PFSK-1 (cell line): ENCODE data around the gene EPHA1.

Source experiments
- FOXP2 ChIP-seq: optimal IDR thresholded peaks from 2 replicates; pipeline ENCODE3; 2011; ENCODE audit warnings: borderline replicate concordance, control low read depth, inconsistent platforms; ENCODE audit not compliant: insufficient read depth; ENCODE audit errors: extremely low read length, extremely low read depth
- POLR2AphosphoS5 ChIP-seq: IDR thresholded peaks from 2 replicates; pipeline ENCODE4 v1.6.1; 2012; ENCODE audit warnings: low read depth, mild to moderate bottlenecking, control low read depth, low read length, moderate library complexity
- SIN3A ChIP-seq: IDR thresholded peaks from 2 replicates; pipeline ENCODE4 v1.6.1; 2012; ENCODE audit warnings: mild to moderate bottlenecking, low read length, moderate library complexity, borderline replicate concordance; ENCODE audit not compliant: insufficient read depth
- TAF1 ChIP-seq: IDR thresholded peaks from 2 replicates; pipeline ENCODE4 v1.6.1; 2012; ENCODE audit warnings: low read length, control low read depth, borderline replicate concordance; ENCODE audit not compliant: insufficient read depth
- TF ChIP-seq, protein P1 (sequence below), 2 experiments: IDR thresholded peaks; 2 replicates each; pipeline versions ENCODE4 v1.6.1 to v1.8.0; 2011 to 2012; ENCODE audit warnings: low read depth in 2 of 2, low read length in 2 of 2, control low read depth in 1 of 2, inconsistent platforms in 1 of 2, mild to moderate bottlenecking in 1 of 2, moderate library complexity in 1 of 2; ENCODE audit not compliant: insufficient read depth in 1 of 2

The EPHA1 gene

DNA sequence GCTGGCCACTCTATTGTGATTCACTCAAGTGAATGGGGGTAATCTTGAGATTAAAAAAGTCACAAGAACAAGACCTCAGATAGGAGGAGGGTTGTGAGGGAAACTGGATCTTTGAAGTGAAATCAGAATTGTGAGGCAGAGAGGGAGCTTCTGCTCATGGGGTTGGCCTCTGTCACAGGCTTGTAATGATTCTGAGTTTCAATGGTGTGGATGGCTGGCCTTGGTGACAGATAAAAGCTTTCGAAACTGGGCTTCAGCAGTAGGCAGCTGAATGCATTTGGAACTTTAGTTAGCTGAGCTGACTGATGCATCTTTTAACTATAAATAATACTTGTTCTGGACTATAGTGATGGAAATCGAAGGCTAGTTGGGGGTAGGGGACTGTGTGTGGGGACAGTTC, 46.8 kb upstream of the EPHA1 start:
- TF ChIP-seq, protein P1, sequence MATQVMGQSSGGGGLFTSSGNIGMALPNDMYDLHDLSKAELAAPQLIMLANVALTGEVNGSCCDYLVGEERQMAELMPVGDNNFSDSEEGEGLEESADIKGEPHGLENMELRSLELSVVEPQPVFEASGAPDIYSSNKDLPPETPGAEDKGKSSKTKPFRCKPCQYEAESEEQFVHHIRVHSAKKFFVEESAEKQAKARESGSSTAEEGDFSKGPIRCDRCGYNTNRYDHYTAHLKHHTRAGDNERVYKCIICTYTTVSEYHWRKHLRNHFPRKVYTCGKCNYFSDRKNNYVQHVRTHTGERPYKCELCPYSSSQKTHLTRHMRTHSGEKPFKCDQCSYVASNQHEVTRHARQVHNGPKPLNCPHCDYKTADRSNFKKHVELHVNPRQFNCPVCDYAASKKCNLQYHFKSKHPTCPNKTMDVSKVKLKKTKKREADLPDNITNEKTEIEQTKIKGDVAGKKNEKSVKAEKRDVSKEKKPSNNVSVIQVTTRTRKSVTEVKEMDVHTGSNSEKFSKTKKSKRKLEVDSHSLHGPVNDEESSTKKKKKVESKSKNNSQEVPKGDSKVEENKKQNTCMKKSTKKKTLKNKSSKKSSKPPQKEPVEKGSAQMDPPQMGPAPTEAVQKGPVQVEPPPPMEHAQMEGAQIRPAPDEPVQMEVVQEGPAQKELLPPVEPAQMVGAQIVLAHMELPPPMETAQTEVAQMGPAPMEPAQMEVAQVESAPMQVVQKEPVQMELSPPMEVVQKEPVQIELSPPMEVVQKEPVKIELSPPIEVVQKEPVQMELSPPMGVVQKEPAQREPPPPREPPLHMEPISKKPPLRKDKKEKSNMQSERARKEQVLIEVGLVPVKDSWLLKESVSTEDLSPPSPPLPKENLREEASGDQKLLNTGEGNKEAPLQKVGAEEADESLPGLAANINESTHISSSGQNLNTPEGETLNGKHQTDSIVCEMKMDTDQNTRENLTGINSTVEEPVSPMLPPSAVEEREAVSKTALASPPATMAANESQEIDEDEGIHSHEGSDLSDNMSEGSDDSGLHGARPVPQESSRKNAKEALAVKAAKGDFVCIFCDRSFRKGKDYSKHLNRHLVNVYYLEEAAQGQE (IDR thresholded peaks at IDR 0.05; ENCODE audit: insufficient read depth in 1 of 2, low read depth in 2 of 2, low read length in 2 of 2): no peak
- TF ChIP-seq TAF1 (no peak), FOXP2 (no peak), POLR2AphosphoS5 (no peak), SIN3A (no peak)

DNA sequence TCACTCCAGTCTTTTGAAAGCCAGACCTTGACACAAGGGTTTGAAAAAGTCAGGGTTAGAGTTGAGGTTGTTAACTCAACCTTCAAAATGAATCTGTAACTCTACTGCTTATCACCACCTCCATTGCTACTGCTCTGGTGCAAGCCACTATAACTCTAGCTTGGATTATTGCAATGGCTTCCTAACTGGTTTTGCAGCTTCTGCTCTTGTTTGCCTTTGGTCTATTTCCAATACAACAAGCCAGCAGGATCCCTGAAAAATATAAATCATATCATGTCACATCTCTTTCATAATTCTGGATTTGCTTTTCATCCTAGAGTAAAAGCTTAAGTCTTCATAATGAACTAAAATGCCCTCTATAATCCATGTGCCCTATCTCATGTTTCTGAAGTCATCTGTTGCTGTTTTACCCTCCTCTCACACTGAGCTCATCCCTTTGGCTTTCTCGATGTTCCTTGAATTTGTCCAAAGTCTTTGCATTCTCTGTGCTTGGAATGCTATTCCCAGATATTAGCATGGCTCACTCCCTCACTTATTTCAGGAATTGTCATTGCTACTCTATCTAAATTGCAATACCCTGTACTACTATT, 45.5 kb upstream of the EPHA1 start:
- TF ChIP-seq POLR2AphosphoS5 (no peak), FOXP2 (no peak)
- TF ChIP-seq, protein P1 (IDR thresholded peaks at IDR 0.05; ENCODE audit: insufficient read depth in 1 of 2, low read depth in 2 of 2, low read length in 2 of 2): no peak

DNA sequence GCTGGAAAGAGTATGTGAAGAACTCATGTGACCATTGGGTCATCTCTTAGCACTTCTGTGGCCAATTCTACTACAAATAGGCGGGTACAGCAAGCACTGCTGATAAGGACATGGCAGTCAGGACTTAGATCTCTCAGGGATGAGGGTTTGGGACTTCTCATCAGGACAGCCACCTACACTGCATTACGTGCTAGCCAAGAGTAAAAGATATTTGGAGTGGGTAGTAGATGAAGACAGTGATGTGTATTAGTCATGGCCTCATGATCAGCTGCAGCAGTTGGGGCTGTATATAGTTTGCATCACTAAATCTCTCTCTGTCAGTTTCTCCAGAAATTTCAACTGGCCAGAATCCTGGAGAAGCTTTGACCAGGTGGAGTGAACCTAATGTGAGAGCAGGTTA, 43.8 kb upstream of the EPHA1 start:
- TF ChIP-seq POLR2AphosphoS5 (no peak), SIN3A (no peak), TAF1 (no peak), FOXP2 (no peak)
- TF ChIP-seq, protein P1 (IDR thresholded peaks at IDR 0.05; ENCODE audit: insufficient read depth in 1 of 2, low read depth in 2 of 2, low read length in 2 of 2): no peak

DNA sequence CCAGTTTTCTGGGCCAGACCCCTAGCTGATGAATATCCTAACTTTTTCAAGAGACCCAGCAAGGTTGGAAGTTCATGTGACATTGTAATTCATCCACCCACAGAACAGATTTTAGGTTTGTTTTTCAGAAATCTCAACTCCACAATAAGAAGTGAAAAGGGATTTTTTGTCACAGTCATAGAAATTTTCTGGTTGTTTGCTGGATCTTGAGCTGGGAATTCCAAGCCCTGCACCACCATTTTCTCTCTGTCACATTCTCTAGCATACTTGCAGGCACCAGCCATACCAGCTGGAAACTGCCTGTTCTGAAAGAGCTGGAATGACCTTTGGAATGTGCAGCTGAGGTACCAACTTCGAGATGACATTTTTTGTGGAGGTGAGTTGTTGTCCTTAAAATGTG, 43.1 kb upstream of the EPHA1 start:
- TF ChIP-seq POLR2AphosphoS5 (no peak), TAF1 (no peak), SIN3A (no peak)
- TF ChIP-seq, protein P1 (IDR thresholded peaks at IDR 0.05; ENCODE audit: insufficient read depth in 1 of 2, low read depth in 2 of 2, low read length in 2 of 2): no peak

DNA sequence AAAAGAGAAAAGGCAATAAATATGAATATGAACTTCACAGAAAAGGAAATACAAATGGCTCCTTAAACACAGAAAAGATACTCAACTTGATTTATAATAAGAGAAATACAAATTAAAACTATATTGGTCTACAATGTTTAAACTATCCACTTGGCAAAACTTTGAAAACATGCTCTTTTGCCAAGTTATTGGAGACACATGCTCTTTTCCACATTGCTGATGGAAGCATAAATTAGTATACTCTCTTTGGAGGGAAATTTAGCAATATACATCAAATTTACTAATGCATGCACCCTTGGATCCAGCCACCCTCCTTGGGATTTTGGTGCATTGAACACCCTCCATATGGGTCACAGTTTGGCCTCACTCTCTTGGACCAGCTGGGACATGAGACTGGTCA, 42.5 kb upstream of the EPHA1 start:
- TF ChIP-seq, protein P1 (IDR thresholded peaks at IDR 0.05; ENCODE audit: insufficient read depth in 1 of 2, low read depth in 2 of 2, low read length in 2 of 2): no peak
- TF ChIP-seq POLR2AphosphoS5: no peak
- no peak for TF ChIP-seq TAF1
